ENCODE results near the gene ATG2B. TPM values are rescaled to one million over a fixed set of nuclear protein-coding genes. Genes with fewer than 3 reads are reported as not detected.

ATG2B gene
- total and polyA plus RNA-seq, 2 of the 4 experiments (the other 2 are of a cell fraction), result 6.9 to 22.0 TPM

GRCh38 chr14:96238676-96239265, 124.4 kb downstream of the ATG2B start:
- H3K23ac ChIP-seq (ENCODE audit: low read depth, low read length), result peak overlapping the region; percentile 35; the same call in 1 of the 2 replicates
- peaks cover 44 to 80% of the 10 kb centered on the region in 2 experiments for H3K79me1 ChIP-seq (ENCODE audit: low read depth in 1 of 2, low read length in 2 of 2)
- H4K8ac ChIP-seq (ENCODE audit: low read depth in 2 of 2, low read length in 2 of 2), result no peak overlapping the region
- in situ Hi-C loops (cut with MboI; ENCODE audit: low sequenced_read_pairs) (no loop called here), intact Hi-C loops (cut with micrococcal nuclease) (no loop called here), dilution Hi-C loops (cut with HindIII; ENCODE audit: low sequenced_read_pairs, unreplicated experiment) (no loop called here)
- H2BK15ac ChIP-seq (ENCODE audit: low read depth, low read length), result no peak overlapping the region
- no peak for TF ChIP-seq RFX5 (IDR thresholded peaks at IDR 0.05; ENCODE audit: low read depth, low read length)
- TF ChIP-seq NFE2L2 (IDR thresholded peaks at IDR 0.05; ENCODE audit: low read depth, low read length), result no peak
- TF ChIP-seq MAFK (IDR thresholded peaks at IDR 0.05; ENCODE audit: low read depth, low read length), result no peak
- no peak for TF ChIP-seq RAD21 (IDR thresholded peaks at IDR 0.05; ENCODE audit: low read length)
- TF ChIP-seq MXI1 (IDR thresholded peaks at IDR 0.05; ENCODE audit: borderline replicate concordance, low read depth, low read length), result no peak
- TF ChIP-seq SMC3 (IDR thresholded peaks at IDR 0.05; ENCODE audit: low read depth, low read length), result no peak
- no peak for TF ChIP-seq CHD1 (IDR thresholded peaks at IDR 0.05; ENCODE audit: low read depth, low read length)
- TF ChIP-seq, protein P1, sequence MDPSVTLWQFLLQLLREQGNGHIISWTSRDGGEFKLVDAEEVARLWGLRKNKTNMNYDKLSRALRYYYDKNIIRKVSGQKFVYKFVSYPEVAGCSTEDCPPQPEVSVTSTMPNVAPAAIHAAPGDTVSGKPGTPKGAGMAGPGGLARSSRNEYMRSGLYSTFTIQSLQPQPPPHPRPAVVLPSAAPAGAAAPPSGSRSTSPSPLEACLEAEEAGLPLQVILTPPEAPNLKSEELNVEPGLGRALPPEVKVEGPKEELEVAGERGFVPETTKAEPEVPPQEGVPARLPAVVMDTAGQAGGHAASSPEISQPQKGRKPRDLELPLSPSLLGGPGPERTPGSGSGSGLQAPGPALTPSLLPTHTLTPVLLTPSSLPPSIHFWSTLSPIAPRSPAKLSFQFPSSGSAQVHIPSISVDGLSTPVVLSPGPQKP (IDR thresholded peaks at IDR 0.05; ENCODE audit: borderline replicate concordance, low read depth, low read length), result no peak
- no peak for TF ChIP-seq MAZ (IDR thresholded peaks at IDR 0.05; ENCODE audit: borderline replicate concordance, low read depth, low read length)
- no peak for TF ChIP-seq RCOR1 (IDR thresholded peaks at IDR 0.05; ENCODE audit: insufficient replicate concordance, low read length)
- TF ChIP-seq BHLHE40 (IDR thresholded peaks at IDR 0.05; ENCODE audit: low read depth, low read length), result no peak
- no peak for TF ChIP-seq FOS (IDR thresholded peaks at IDR 0.05; ENCODE audit: low read depth, low read length)
- TF ChIP-seq USF2 (IDR thresholded peaks at IDR 0.05; ENCODE audit: low read depth, low read length), result no peak
- TF ChIP-seq POLR2A (IDR thresholded peaks at IDR 0.05; ENCODE audit: low read depth, low read length), result no peak
- TF ChIP-seq, protein P2, sequence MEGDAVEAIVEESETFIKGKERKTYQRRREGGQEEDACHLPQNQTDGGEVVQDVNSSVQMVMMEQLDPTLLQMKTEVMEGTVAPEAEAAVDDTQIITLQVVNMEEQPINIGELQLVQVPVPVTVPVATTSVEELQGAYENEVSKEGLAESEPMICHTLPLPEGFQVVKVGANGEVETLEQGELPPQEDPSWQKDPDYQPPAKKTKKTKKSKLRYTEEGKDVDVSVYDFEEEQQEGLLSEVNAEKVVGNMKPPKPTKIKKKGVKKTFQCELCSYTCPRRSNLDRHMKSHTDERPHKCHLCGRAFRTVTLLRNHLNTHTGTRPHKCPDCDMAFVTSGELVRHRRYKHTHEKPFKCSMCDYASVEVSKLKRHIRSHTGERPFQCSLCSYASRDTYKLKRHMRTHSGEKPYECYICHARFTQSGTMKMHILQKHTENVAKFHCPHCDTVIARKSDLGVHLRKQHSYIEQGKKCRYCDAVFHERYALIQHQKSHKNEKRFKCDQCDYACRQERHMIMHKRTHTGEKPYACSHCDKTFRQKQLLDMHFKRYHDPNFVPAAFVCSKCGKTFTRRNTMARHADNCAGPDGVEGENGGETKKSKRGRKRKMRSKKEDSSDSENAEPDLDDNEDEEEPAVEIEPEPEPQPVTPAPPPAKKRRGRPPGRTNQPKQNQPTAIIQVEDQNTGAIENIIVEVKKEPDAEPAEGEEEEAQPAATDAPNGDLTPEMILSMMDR (conservative IDR thresholded peaks at IDR 0.05; ENCODE audit: low read depth, low read length), result no peak
- TF ChIP-seq CEBPB (IDR thresholded peaks at IDR 0.05; ENCODE audit: low read depth, low read length), result no peak
- H3K27me3 ChIP-seq (ENCODE audit: control insufficient read depth, insufficient read depth, low read length), result no peaks in the 10 kb centered on the region
- H4K5ac ChIP-seq (ENCODE audit: low read depth, low read length), result no peak overlapping the region
- H3K18ac ChIP-seq (ENCODE audit: low read depth, low read length), result no peak overlapping the region
- H3K4ac ChIP-seq (ENCODE audit: low read depth, low read length), result no peak overlapping the region
- H2BK5ac ChIP-seq (ENCODE audit: low read depth, low read length, poor library complexity, severe bottlenecking), result no peak overlapping the region
- H2AK5ac ChIP-seq (ENCODE audit: low read depth, low read length), result no peak overlapping the region
- H3K14ac ChIP-seq (replicated peaks; ENCODE audit: low read depth, low read length), result no peak overlapping the region
- H3K36me3 ChIP-seq (ENCODE audit: control insufficient read depth, insufficient read depth, low read length), result peaks cover 93% of the 10 kb centered on the region
- no peak overlapping the region for H3K9ac ChIP-seq (ENCODE audit: low read depth, low read length)
- H4K20me1 ChIP-seq (ENCODE audit: insufficient read depth, low read length), result peaks cover 9% of the 10 kb centered on the region
- ChIA-PET CTCF (no interaction called here), POLR2A (ENCODE audit: unreplicated experiment) (no interaction called here)
- no peak overlapping the region for H3K4me2 ChIP-seq (ENCODE audit: low read depth, low read length)
- H3K4me3 ChIP-seq (ENCODE audit: insufficient read depth, low read depth, low read length), result no peak overlapping the region
- 0 out of 2 replicates have a peak overlapping the region, but pooled peaks have one; percentile 0 for H3K27ac ChIP-seq (ENCODE audit: insufficient read depth, low read length)
- peaks cover 22% of the 10 kb centered on the region for H3K9me1 ChIP-seq (ENCODE audit: insufficient read depth, low read length)
- H3K9me3 ChIP-seq (ENCODE audit: control insufficient read depth, insufficient read depth, low read length), result no peaks in the 10 kb centered on the region
- no peak overlapping the region for H2BK120ac ChIP-seq (ENCODE audit: low read depth, low read length)
- WGBS, 2 experiments (ENCODE audit: extremely low coverage in 2 of 2, insufficient read length in 1 of 2), result 100% methylated on average over 2 of the region's 7 CpGs; no CpG with 5 or more reads in 1 of the 2 experiments
- H2AFZ ChIP-seq (replicated peaks; ENCODE audit: low read length, poor library complexity), result no peak overlapping the region
- no peak overlapping the region for H3K56ac ChIP-seq (ENCODE audit: extremely low read depth, insufficient read depth, low read length)
- no peak overlapping the region for H2BK20ac ChIP-seq (ENCODE audit: low read depth, low read length)
- no peak overlapping the region for H4K91ac ChIP-seq (ENCODE audit: insufficient read depth, low read depth, low read length)
- peak overlapping the region; percentile 42 for H2AK9ac ChIP-seq (replicated peaks; ENCODE audit: low read depth, low read length, poor library complexity)
- DNase-seq (no peak), ATAC-seq (ENCODE audit: low read depth) (no peak)
- peaks cover 10% of the 10 kb centered on the region for H3K4me1 ChIP-seq (ENCODE audit: control insufficient read depth, insufficient read depth, low read length)
- no TSS peak for BruUV-seq (replicated peaks)

Measured in IMR-90 (cell line).